ENCODE data around the gene CD80. TPM values are rescaled to one million over a fixed set of nuclear protein-coding genes. Genes with fewer than 3 reads are reported as not detected.
"Not testable (repeated sequence)": the region's sequence is repeated elsewhere in the genome, so short reads cannot be mapped to it uniquely, and the experiment has no call there.

CD80 gene
- polyA plus RNA-seq, 1 donor, result not detected

DNA sequence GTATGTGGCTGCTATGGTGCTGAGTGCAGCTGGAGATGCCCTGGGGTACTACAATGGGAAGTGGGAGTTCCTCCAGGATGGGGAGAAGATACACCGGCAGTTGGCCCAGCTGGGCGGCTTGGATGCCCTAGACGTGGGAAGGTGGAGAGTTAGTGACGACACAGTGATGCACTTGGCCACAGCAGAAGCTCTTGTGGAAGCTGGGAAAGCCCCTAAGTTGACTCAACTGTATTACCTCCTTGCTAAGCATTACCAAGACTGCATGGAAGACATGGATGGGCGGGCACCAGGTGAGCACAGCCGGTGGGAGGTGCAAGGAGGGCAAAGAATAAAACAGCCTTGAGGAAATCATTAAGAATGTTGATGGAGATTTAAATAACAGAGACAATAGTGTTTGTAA, 22.8 kb upstream of the CD80 start:
- no peak for DNase-seq (ENCODE audit: low read depth)

DNA sequence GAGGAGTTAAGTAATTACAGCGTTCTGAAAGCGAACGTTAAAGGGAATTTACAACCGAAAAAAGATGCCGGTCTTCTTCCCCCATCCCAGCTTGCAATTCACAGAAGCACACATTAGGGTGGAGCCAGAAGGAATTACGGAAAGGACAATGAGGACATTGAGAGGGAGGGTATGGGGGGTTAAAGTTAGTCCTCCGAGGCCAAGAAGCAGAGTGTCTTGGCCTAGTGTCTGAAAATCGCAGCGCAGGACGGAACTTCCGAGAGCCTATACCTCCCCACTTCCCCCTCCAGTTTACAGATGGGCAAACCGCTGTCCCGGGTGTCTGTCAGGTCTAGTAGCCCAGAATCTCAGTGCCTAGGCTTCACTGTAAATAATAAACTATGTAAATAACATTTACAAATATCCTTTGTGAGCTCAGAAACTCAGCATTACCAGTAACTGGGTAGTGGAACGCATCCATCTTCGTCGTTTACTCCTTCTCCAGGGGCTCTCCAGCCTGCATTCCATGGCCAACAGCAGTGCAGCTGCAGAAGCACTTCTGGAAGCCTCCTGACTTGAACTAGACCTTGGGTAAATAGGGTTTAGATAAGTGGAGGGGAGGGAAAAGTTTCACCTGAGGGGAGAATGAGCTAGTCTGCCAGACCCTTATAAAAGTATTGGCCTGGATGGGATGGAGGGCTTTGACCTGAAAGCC, 20.8 kb upstream of the CD80 start:
- DNase-seq (ENCODE audit: low read depth), result peak; percentile 56

DNA sequence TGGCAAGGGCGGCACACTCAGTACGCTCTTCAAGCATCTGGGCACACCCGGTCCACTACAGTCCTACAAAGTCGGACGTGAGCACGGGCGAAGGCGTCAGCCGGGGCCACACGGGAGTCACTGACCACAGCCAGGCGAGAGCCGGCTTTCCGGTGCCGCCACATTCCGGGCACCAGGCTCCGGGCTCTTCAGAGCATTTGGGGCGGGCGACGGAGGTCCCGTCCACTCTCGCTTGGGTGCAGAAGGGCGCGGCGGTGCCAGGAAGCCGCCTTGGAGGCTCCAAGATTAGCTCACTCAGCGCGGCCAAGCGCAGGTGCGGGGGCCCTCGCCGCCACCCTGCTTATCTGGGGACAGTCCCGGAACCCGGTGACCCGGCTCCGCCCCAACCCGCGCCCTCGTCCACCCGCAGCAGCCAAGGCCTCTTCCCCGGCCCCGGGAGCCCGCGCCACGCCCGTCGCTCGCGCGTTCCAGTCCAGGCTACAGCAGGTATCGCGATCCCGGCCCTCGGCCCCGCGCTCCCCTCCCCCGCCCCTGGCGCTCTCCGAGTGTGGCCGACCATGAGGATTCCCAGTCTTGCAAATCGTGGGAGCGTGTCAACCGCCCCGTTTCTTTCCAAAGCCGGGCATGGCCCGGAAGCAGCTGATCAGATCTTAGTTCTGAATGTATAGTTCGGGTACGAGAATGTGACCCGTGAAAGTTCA, 20.1 kb upstream of the CD80 start, which contains the start of gene ADPRH:
TSS of gene ADPRH (plus strand) at position 127 of the 701 bp plus-strand sequence. CDS start 2,678 bp downstream, outside the sequence.
- peak; percentile 16 for DNase-seq (ENCODE audit: low read depth)

DNA sequence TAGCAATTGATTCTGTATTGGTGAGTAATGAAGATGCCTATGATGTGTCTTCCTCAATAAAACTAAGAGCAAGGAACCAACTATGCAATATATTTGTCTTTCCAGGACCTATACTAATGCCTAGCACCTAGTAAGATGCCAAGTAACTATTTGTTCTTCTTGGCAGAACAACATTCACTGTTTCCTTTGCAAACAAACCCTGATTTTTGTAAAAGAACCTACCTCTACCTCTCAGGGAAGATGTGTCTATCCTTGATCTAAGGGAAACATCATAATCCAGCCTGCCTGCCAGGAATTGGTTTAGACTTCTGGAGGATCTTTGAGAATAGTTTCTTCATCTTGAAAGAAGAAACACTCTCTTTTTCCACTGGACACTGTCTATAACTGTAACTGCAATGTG, 16.1 kb upstream of the CD80 start:
- DNase-seq (ENCODE audit: low read depth), result no peak

DNA sequence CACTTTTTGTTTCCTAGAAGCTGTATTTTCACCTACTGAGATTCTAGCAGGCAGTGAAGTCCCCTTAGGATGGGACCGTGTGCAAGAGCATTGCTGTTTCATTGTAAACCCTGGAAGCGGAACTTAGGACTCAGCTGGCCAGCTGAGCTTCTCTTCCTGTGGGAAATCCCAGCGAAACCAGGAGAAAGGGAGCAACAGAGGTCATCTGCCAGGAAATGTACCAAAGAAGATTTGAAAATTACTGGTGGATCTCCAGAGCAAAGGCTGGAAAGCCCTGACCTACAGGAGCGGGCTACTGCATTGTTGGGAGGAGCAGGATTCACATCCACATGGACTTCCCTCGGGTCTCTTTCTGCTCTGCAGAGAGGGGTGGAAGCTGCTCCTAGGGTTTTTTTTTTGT, 12.3 kb upstream of the CD80 start:
- DNase-seq (ENCODE audit: low read depth), result no peak

DNA sequence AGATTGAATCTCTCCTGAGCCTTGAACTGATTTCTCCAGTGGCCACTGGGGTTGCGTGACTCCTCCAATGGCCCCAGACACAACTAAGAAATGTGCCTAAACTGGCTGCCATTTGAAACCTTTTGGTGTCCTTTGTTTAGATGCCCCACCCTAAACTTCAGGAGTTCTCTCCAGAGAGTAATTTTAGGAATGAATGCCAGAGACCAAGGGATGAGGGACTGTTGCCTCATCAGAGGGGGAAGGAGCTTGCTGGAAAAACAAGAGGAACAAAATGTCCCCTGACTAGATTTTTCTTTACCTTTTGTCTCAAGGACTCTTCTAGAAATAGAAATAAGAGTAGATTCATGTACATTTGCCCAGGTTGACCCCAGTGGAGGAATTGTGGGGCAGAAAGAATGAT, 11.8 kb upstream of the CD80 start:
- DNase-seq (ENCODE audit: low read depth), result no peak

DNA sequence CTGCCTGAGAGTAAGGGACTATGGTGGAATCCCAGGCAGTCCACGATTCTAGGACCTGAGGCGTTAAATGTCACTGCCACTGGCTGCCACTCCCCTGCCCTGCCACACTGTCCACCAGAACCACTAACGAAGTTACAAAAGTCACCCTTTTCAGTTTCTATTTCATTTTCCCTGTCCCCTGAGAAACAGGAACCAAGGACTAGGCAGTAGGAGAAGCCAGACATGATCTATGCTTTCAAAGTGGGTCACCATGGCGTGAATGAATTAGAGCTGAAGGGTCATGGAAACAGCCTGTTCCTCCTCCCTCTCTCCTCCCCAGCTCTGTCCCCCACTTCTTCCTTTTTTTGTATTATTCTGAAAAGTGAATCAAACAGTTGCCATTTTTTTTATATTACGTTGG, 10.8 kb upstream of the CD80 start:
- DNase-seq (ENCODE audit: low read depth), result no peak

DNA sequence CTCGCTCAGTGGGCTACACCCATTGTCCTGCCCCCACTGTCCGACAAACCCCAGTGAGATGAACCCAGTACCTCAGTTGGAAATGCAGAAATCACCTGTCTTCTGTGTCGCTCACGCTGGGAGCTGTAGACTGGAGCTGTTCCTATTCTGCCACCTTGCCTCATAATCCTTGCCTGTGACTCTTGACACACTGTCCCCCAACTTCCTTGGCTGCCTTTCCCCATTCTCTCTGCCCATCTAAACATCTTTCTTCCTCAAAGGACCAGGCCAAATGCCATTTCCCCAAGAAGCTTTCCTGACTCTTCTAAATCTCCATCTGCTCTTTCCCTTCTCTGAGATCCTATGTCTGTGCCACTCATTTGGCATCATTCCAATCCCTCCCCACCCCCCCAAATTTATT, 9.7 kb upstream of the CD80 start:
- DNase-seq (ENCODE audit: low read depth), result no peak

DNA sequence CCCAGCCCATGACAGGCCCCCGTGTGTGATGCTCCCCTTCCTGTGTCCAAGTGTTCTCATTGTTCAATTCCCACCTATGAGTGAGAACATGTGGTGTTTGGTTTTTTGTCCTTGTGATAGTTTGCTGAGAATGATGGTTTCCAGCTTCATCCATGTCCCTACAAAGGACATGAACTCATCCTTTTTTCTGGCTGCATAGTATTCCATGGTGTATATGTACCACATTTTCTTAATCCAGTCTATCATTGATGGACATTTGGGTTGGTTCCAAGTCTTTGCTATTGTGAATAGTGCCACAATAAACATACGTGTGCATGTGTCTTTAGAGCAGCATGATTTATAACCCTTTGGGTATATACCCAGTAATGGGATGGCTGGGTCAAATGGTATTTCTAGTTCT, 3.9 kb upstream of the CD80 start:
- DNase-seq (ENCODE audit: low read depth), result not testable (repeated sequence)

DNA sequence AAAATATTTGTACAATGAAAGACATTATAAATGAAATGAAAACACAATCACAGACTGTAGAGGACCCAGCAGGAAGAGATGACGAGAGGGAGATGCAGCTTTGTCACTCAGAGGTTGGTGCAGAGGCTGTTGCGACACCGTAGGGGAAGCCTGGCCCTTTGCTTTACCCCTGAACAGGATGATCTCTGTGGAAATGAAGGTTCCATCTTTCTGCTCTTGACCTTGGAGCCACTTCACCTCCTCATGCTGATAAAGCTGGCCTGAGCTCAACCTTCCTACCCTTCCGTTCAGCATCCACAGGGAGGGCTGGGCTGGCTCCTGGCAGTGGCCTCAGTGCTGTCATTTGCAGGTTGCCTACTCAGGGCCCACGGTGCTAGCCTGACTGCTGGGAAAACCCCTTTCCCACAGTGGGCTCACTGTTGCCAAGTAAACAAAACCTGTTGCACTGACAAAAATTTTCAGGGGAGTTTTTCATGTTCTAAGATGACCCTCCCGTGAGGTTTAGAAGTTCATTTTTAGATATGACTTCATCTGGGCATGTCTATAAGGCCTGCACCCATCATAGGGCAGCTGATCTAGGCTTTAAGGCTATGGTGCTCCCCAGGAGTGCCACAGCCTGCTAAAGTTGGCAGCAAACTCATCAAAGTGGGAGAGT, 3.0 kb upstream of the CD80 start:
- DNase-seq (ENCODE audit: low read depth), result no peak

DNA sequence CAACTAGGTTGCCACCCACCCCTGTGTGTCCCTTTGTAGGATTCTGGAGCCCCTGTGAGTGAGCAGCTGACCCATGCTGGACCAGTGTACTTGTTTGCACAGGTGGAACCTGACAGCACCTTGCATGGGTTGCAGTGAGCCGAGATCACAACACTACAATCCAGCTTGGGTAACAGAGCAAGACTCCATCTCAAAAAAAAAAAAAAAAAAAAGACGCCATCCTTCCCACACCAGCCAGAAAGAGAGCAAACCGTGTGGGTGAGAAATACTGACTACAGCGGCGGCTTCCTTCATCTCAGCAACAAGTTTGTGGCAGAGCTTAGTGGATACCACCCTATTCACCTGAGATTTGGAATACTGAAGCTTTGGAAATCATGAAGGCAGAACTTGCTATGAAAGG, 746 bp upstream of the CD80 start:
- no peak for DNase-seq (ENCODE audit: low read depth)

DNA sequence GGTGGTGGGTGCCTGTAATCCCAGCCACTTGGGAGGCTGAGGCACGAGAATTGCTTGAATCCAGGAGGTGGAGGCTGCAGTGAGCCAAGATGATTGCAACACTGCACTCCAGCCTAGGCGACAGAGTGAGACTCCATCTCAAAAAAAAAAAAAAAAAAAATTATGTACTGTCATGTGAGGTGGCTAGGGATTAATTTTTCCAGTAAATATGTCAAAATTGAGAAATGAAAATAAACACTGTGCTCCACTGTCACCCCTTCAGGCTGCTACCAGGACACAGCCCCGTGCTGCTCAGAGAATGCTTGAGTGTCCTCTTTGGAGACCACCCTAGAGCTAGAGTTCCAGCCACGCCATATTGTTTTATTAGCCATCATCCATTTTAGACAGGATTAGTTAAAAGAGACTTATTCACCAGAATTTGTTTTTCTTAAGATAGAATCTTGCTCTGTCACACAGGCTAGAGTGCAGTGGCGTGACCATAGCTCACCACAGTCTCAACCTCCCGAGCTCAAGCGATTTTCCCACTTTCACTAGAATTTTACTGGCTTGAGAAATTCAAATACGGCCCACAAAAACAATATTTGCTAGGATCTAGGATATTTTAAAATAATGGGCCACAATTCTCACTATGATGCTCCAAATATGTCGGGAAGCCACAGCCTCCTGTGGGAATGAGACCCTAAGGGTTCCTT, 642 bp downstream of the CD80 start:
- no peak for DNase-seq (ENCODE audit: low read depth)

DNA sequence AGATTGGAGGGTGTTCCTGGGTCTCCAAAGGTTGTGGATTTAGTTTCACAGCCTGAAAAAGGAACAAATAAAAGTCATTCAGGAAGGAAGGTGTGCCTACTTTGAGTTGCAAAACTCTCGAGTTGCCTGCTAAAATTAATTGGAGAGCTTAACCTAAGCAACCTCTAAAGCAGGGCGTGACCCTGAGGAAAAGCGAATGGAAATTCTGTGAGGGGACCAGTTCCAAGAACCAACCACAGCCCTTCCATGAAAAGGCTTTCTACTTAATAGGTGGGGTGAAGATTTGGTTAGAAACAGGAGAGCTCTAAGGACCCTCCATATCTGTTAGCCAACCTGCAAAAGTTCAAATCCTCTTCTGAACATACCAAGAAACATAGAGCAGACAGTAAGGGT, 1.5 kb downstream of the CD80 start:
- no peak for DNase-seq (ENCODE audit: low read depth)

DNA sequence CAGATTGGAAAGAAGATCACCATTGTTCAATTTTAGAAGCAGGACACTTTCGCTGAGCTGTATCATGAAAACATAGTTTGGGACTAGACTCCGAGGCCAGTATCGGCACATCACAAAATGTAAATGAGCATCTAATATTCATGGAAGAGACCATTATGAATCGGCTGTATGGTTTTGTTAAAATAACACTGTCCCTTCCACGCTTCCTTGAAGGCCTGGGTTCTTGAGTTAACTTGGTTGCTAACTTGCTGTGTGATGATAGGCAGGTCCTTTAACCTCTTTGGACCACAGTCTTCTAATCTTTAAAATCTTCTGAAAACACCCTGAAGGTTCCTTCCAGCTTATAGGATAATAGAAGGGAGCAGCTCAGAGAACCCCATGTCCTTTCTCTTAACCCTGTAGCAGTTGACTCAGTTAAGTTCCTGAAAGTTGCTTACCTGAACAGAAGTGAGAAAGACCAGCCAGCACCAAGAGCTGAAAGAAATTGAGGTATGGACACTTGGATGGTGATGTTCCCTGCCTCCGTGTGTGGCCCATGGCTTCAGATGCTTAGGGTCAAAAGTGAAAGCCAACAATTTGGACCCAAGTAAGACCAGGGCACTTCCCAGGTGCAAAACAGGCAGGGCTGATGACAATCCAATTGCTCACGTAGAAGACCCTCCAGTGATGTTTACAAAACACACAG, 2.1 kb downstream of the CD80 start:
- DNase-seq (ENCODE audit: low read depth), result no peak

DNA sequence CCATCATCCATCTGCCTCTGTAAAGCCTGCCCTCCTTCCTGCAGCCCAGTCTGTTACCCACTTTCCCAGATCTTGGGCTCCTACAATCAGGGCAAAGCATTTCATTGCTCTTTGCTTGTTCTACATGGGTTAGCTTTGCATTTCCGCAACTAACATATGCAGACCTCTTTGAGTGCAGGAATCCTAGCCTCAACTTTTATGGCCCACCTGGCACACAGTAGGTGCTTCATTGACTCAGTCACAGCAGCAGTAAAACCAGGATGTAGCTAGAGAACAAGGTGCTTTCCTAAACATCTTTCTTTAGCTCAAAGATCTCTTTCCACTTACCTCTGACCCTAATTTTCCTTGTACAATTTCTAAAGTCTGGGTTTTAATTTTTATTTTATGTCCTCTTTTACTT, 3.5 kb downstream of the CD80 start:
- DNase-seq (ENCODE audit: low read depth), result no peak

DNA sequence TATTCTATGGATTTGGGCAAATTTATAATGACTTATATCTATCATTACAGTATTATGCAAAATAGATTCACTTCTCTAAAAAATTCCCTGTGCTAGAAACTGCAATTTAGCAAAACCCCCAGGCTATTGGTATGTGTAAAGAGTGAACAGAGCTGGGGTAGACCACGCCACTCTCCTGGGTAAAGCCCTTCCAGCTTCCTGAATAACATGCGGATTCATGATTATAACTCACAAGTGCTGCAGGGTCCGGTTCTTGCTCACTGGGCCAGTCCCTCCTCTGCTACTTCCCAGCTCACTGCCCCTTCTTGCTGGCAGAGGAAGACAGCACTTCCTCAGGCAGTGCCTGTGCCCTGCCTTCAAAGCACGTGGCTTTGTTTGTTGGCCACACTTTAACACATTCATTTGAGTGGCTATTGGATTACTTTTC, 4.1 kb downstream of the CD80 start:
- no peak for DNase-seq (ENCODE audit: low read depth)

DNA sequence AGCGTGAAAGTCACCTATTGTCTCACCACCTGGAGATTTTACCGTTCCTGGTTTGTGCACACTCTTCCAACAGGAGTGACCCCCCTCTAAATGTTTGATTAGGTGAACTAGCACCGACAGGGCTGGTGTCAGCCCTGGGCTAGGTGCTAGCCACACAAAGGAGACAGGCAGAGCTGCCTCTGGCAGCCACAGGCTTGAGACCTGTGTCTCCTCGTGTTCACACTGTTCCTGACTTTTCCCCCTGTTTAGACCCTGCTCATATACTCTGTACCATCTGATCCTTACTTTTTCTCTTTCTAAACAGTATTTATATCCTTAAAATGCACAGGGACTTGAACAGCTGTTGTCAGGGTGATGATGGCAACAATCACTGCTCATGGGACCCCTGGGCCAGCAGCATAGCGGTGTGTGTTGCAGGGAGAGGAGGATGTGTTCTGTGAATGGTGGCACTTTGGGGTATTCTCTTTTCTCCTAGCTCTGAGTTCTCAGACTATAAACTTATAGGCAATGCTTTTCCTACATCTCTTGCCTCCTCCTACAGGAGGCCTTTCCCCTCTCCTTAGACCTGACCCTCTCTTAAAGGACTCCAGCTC, 5.5 kb downstream of the CD80 start:
- no peak for DNase-seq (ENCODE audit: low read depth)

DNA sequence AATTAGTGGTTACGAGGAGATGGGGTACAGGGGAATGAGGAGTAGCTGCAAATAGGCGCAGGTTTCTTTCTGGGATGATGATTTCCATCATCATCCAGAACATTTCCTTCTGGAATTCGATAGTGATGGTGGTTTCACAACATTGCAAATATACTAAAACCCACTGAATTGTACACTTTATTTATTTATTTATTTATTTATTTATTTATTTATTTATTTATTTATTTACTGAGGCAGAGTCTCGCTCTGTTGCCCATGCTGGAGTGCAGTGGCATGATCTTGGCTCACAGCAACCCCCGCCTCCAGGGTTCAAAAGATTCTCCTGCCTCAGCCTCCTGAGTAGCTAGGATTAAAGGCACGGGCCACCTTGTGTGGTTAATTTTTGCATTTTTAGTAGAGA, 6.5 kb downstream of the CD80 start:
- DNase-seq (ENCODE audit: low read depth), result not testable (repeated sequence)

DNA sequence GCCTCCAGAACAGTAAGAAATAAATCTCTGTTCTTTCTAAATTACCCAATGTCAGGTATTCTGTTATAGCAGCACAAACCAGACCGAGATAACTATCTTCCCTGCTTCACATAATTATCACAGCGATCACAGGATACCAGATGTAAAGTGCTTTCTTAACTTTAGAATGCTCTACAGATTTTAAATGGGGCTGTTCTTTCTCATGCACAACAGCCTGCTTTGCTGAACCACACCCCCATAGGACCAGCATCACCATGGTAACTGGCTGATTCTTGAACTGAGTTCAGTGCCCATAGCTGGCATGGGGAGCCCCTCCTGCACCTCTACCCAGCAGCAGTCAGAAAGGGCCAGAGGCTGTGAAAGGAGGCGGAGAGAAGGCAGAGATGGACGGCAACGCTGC, 7.8 kb downstream of the CD80 start:
- DNase-seq (ENCODE audit: low read depth), result no peak

DNA sequence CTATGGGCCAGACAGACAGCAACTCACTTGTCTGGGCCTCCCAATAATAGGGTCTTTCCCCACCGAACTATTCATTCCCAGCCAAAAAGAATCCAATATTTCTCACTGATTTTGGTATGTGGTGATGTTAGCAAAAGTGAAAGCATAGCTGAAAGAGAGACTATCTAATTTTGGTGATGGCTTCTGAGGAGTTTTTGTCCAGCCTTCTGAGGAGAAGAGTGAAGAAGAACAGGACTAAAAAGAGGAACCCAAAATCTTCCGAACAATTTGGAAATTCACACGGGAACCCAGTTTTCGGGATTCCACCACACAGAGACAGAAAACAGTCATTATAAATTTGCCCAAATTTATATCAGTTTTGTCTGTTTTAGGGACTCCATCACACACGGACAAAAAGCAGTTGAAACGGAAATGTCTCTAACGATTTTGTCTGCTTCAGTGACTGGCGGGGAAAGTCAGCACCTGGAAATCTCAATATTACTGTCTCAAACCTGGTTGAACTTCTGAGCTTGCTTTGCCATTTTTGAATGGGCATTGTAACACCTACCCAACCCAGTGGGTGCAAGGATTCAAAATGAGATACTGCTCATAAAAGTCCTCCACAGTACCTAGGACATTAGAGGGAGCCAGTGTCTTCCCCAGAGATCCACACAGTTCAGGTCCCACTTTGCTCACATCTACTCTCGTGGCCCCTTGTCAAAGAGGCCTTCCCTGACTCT, 9.1 kb downstream of the CD80 start:
- no peak for DNase-seq (ENCODE audit: low read depth)

DNA sequence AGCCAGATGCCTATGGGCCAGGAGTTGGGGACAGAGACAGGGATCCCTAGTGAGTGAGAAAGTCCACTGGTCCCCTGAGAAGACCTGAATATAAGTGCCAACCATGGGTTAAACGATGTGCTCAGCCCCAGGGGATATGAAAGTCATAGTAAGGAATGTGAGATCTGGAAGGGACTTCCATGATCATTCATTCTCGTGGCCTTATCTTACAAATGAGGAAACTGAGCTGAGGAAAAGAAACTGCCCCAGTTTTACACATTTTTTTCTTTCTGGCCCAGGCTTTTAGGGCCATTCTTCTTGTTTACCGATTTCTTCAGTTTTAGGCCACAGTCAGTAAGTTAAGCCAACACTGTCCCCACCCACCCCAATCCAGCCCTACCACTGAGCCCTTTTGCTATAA, 11.1 kb downstream of the CD80 start:
- no peak for DNase-seq (ENCODE audit: low read depth)
